EL (cell line): ENCODE data around the gene GPR176.
"Not testable (repeated sequence)": the region's sequence is repeated elsewhere in the genome, so short reads cannot be mapped to it uniquely, and the experiment has no call there.

ENCODE experiments used
- DNase-seq: peaks from one replicate; pipeline ENCODE4 v3.0.0-alpha.2; 2016

GPR176 gene

GRCh38 chr15:39854161-39854560 lies 65.9 kb downstream of the GPR176 start:
- peak; percentile 57 for DNase-seq

- DNase-seq: peak; percentile 59
Observed at GRCh38 chr15:39852250-39852649, 67.8 kb downstream of the GPR176 start.

GRCh38 chr15:39851500-39852092 lies 68.5 kb downstream of the GPR176 start:
- peak; percentile 19 for DNase-seq

DNA sequence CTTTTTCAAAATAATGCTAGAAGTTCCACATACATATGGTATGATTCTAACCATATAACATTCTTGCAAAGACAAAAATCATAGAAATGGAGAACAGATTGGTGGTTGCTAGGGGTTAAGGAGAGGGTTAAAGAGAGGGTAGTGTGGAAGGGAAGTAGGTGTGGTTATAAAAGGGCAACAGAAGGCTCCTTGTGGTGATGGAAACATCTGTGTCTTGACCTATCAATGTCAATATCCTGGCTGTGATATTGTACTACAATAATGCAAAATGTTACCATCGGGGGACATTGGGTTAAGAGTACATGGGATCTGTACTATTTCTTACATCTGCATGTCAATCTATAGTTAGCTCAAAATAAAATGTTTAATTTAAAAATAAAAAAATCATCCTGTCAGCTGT lies 69.6 kb downstream of the GPR176 start:
- DNase-seq: no peak

DNA sequence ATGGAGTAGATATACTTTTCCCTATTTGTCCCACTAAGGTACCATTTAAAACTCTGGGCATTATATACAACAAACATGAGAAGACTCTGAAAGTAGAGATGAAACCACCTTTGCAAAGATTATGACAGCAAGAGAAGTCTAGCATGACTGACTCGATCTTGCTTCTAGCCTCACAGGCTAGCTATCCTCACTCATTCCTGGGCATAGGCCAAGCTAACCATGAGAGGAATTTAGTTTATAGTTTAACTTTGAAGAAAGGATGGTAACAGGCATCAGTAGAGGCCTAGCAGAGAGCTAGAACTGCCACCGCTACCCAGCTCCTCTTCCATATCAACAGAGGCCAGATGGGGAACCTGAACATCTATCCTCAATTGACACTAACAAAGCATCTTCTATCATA lies 74.0 kb downstream of the GPR176 start:
- no peak for DNase-seq

DNA sequence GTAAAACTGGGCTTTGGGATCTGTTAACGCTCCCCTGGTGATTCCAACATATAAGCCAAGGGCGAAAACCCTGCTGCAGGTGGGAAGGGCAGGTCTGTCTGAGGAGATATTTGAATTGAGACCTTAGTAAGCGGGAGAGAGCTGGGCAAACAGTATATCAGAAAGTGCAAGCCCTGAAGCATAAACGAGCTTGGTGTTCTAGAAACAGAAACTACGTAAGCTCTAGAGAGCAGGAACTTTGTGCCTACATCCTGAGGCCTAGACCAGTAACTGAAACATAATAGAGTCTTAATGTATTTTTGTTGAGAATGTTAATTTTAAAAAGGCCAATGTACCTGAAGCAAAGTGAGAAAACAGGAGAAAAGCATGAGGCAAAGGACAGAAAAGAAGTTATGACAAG lies 74.5 kb downstream of the GPR176 start:
- no peak for DNase-seq

DNA sequence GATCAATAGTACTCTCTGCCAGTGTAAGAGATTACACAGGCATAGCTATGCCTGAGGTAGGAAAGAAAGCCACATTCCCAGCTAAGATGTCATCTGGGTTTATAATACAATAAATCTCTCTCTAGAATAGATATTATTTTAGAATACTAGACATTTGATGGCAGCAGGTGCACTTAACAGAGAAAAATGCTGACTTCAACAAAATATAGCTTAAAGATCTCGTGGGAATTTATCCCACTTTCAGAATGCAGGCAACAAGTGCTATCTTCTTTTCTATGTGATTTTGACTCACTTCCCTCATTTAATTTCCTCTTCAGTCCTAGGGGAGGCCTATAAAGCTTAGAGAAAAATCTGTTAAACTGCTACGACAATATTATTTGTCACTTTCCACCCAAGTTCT lies 76.5 kb downstream of the GPR176 start:
- DNase-seq: no peak

DNA sequence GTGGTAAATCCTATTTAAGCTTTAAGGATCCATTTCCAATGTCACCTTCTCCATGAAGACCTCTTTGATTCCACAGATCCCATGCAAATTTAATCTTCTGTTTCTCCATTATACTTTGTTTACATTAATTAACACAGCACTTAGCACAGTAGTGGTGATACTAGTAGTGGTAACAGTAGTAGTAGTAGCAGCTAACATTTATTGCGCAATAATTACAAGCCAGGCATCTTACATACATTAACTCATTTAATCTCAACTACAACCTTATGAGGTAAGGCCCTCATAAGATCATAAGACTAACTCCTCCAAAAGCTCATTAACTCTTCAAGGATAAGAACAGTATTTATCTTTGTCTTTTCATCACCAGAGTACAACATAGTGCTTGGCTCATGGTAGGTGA lies 82.6 kb downstream of the GPR176 start:
- no peak for DNase-seq

GRCh38 chr15:39835550-39835949 lies 84.5 kb downstream of the GPR176 start:
- DNase-seq: no peak

DNA sequence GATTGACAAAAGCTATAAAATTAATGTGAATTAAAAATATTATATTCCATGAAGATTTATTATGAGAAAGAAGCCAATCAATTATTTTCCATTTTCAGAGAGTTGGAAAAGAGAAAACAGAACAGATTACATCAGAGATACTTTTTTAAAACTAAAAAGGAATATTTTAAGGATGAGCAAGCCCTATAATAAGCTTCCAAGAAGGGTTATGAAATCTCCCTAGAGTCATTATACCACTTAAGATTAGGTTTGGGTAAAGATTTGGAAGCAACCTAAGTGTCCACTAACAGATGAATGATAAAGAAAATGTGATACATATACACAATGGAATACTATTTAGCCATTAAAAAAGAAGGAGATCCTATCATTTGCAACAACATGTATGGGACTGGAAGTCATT lies 85.8 kb downstream of the GPR176 start:
- DNase-seq: peak; percentile 65

DNA sequence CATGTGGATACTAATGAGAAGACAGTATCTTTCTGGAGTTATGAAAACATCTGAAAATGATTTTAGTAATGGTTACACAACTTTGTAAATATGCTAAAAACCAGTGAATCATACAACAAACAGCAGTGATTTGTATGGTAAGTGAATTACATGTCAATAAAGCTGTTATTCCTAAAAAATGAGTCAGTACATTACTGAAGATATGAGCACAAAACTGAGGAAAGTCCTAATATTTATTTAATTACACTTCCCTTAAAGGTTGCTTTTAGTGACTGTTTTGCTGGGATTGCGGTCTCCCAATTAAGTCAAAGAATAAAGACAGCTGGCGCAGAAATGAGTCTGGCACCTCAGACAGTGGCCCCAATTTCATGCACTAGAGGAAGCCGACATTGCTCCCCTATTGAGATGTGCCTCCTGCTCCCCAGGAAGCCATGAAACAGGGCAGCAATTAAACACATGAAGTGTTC lies 86.5 kb downstream of the GPR176 start:
- DNase-seq: peak; percentile 88

DNA sequence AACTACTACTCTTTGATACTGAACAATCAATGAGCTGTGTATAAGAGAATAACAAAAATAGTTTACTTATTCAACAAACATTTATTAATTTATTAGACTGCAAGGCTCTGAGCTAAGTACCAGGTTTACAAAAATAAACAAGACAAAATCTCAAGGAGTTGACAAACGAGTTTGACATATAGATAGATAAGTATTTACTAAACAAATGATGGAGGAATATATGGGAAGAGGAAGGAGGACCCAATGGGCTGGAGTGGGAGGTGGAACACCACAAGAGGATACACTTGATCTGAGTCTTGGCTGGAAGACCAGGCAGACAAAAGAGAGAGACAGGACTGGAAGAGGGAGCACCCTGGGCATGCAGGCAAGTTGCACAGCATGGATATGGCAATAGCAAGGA lies 89.9 kb downstream of the GPR176 start:
- no peak for DNase-seq

DNA sequence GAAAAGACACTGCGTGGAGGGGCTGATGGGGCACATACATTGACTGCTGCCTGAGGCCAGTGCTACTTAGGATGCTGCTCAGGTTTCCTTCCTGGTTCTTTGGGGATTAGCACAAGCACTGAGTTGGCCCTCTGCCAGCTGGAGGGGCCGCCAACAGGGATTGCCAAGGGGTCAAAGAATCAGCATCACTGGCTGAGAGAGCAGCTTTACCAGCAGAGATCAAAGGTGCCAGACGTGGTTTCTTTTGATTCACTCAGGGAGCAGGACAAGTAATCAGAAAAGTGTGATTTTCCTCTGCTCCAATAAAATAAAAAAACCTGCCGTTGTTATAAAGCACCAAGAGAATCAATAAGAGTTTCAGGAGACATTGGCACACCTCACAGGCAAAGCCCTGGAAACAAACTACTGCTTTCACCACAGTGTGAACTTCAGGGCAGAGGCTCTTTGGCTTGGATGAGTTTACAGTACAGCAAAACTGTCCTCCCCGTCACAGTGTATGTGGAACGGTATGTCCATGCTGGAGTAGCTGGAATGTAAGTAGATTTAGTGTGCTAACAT lies 91.6 kb downstream of the GPR176 start:
- DNase-seq: peak; percentile 55

DNA sequence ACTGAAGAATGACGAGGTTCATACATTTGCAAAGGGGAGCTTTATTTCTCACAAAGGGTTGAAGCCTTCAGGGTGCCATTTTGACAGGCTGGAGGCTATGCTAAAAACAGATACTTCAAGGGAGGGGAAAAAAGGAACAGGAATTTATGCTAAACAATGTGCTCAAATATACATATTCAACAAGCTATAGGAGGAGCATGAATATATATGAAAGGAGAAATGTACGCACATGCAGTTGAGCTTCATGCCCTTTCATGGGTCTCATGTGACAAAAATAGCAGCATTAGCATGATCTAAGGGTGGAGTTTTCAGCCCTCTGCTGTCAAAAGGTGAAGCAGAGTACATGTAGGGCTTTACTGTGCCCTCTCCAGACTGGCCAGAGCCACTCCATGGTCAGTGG lies 93.1 kb downstream of the GPR176 start:
- DNase-seq: no peak

DNA sequence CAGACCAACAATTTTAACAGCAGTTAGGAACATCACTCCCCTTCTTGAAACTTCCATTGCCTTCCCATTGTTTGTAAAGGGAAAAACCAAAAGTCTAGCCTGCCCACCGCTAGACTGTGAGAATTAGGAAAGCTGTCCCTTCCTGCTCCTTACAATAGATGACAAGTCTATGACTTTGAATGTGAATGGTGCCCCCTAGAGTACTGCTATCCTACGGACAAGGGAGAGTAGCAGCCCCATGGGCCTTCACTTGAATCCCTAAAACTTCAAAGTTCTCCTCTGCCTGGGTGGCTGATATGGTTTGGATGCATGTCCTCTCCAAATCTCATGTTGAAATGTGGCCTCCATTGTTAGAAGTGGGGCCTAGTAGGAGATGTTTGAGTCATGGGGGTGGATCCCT lies 96.4 kb downstream of the GPR176 start:
- no peak for DNase-seq

DNA sequence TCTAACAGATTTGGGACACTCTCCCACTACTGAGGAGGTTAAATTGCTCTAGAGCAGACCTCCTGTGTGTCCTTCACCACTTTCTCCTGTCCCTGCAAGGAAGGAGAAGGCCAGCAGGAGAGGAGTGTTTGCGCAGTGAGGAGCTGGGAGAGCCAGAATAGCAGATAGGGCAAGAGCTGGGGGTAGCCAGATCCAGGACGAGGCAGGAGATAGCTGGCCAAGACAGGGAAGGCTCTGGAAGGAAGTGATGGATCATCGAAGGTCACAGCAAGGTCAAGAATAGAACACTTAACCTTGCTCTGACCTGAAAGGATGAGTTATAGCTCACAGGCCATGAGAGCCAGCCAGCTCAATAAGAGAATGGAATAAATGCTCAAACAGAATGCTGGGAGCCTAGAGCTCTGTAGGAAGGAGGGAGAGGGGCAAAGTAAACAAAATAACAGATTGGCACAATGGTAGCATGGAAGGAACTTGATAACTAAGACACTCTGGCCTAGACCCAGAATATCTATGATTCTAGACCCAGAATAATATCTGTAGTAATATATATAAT lies 99.9 kb downstream of the GPR176 start:
- DNase-seq: no peak

GRCh38 chr15:39819533-39819932 lies 100.5 kb downstream of the GPR176 start:
- no peak for DNase-seq

GRCh38 chr15:39817892-39818291 lies 102.2 kb downstream of the GPR176 start:
- DNase-seq: no peak

GRCh38 chr15:39814489-39814888 lies 105.6 kb downstream of the GPR176 start:
- no peak for DNase-seq

DNA sequence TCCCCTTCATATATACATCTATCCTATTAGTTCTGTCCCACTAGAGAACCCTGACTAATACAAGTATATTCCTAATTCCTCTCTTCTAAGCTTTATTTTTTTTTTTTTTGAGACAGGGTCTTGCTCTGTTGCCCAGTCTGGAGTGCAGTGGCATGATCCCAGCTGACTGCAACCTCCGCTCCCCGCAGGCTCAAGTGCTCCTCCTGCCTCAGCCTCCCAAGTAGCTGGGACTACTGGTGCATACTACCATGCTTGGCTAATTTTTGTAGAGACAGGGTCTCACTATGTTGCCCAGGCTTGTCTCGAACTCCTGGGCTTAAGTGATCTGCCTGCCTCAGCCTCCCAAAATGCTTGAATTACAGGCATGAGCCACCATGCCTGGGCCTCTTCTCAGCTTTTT lies 107.4 kb downstream of the GPR176 start:
- not testable (repeated sequence) for DNase-seq

DNA sequence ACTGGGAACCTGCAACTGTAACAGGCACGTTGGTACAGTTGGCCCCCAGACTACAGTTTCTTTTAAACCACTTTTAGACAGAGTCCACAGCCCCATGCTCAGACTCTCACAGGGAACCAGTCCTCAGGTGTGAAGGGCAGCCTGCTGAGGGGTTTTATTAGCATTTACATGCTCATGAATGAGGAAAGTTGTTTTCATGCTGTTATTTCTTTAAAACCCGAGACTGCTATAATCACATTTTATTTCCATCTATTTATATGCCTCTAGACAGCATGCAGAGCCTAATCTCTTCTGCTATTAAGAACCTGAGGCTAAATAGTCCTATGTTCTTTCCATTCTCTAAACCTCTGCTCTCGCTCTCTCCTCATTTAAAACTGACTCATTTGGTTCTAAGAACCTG lies 111.2 kb downstream of the GPR176 start:
- DNase-seq: no peak

DNA sequence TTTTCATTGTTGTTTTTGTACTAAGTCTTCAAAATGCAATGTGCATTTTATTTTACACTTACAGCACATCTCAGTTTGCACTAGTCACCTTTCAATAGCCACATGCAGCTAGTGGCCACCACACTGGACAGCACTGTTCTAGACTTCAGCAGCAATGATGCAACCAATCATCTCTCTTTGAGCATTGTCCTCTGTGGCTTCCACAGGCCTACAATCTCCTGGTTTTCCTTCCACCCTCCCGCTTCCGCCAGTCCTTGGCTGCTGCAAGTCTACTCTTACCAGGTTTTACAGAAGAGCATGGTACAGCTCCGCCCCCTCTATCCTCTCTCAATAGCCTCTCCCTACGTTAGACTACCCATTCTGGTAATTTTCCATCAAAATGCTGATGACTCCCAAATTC lies 112.3 kb downstream of the GPR176 start:
- no peak for DNase-seq

DNA sequence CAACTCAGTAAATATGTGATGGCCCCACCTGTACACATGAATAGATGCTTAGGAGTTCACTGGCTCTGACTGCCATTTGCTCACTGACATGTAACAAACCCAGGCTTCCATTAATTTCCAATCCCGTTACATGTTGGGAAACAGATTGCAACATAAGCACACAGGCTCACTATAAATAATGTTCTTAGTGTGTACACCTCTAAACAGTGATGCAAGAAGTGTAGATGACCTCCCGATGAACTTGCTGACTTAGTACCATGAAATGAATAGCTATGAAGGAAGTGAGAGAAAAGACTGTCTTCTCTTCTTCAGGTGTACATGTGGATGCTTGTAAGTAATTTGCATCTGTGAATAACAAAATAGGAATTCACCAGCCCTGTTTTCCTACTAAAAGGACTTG lies 116.0 kb downstream of the GPR176 start:
- DNase-seq: no peak

- DNase-seq: no peak
Observed at GRCh38 chr15:39803016-39803415, 117.0 kb downstream of the GPR176 start.
